IMR-90 (cell line): ENCODE data around the gene CR1L. TPM values are rescaled to one million over a fixed set of nuclear protein-coding genes. Genes with fewer than 3 reads are reported as not detected.

Source experiments
- ATAC-seq: fragments of 200-7000 bp; cut with Tn5 transposase; 2 replicates; pipeline ENCODE4 v1.9.1; 2020; ENCODE audit warnings: low read depth, mild to moderate bottlenecking, moderate library complexity
- BruUV-seq: library from RNA; stranded (reverse); fragments of 400-500 nt; replicated peaks from 2 replicates; lab custom pipeline; 2021; lab: Mats Ljungman, UMichigan
- CTCF ChIA-PET: fragments of 300-600 bp; formaldehyde crosslinking; extraction: SDS; loops from one replicate; lab custom pipeline; 2021; ENCODE audit warnings: antibody characterized with exemption; lab: Yijun Ruan, JAX
- POLR2A ChIA-PET: fragments of 300-600 bp; sonication (Branson Sonifier 250); formaldehyde crosslinking; loops from one replicate; lab custom pipeline; 2022; ENCODE audit warnings: antibody characterized with exemption; ENCODE audit not compliant: unreplicated experiment; lab: Charles Lee
- DNase-seq: peaks from one replicate; pipeline ENCODE4 v3.0.0; 2013
- H2AFZ ChIP-seq: replicated peaks from 2 replicates; pipeline ENCODE3; 2013; ENCODE audit warnings: low read length, mild to moderate bottlenecking; ENCODE audit not compliant: poor library complexity
- H2AK5ac ChIP-seq: 2 replicates; pipeline ENCODE4 v1.6.1; 2013; ENCODE audit warnings: low read depth, low read length, inconsistent platforms
- H2AK9ac ChIP-seq: replicated peaks from 2 replicates; pipeline ENCODE3; 2013; ENCODE audit warnings: mild to moderate bottlenecking, low read depth, low read length, moderate library complexity; ENCODE audit not compliant: poor library complexity
- H2BK120ac ChIP-seq: 2 replicates; pipeline ENCODE4 v1.6.1; 2013; ENCODE audit warnings: low read depth, low read length, inconsistent platforms
- H2BK15ac ChIP-seq: 3 replicates; pipeline ENCODE4 v1.6.1; 2013; ENCODE audit warnings: low read depth, low read length, inconsistent platforms
- H2BK20ac ChIP-seq: 2 replicates; pipeline ENCODE4 v1.6.1; 2013; ENCODE audit warnings: low read depth, mild to moderate bottlenecking, inconsistent platforms, low read length, moderate library complexity
- H2BK5ac ChIP-seq: 2 replicates; pipeline ENCODE4 v1.6.1; 2013; ENCODE audit warnings: mild to moderate bottlenecking, low read depth, low read length, inconsistent platforms; ENCODE audit not compliant: poor library complexity, severe bottlenecking
- H3K14ac ChIP-seq: replicated peaks from 2 replicates; pipeline ENCODE4 v1.6.1; 2013; ENCODE audit warnings: low read depth, low read length, inconsistent platforms
- H3K18ac ChIP-seq: 2 replicates; pipeline ENCODE4 v1.6.1; 2013; ENCODE audit warnings: low read depth, low read length, control low read depth
- H3K23ac ChIP-seq: 2 replicates; pipeline ENCODE4 v1.6.1; 2013; ENCODE audit warnings: low read depth, low read length, inconsistent platforms
- H3K27ac ChIP-seq: 2 replicates; pipeline ENCODE4 v1.5.1; 2013; ENCODE audit warnings: mild to moderate bottlenecking, control low read depth, low read length; ENCODE audit not compliant: insufficient read depth
- H3K27me3 ChIP-seq: 2 replicates; pipeline ENCODE4 v1.6.1; 2013; ENCODE audit warnings: low read length; ENCODE audit not compliant: control insufficient read depth, insufficient read depth
- H3K36me3 ChIP-seq: 2 replicates; pipeline ENCODE4 v1.6.1; 2013; ENCODE audit warnings: low read length, mixed read lengths; ENCODE audit not compliant: control insufficient read depth, insufficient read depth
- H3K4ac ChIP-seq: 2 replicates; pipeline ENCODE4 v1.6.1; 2013; ENCODE audit warnings: low read depth, low read length, inconsistent platforms
- H3K4me1 ChIP-seq: 2 replicates; pipeline ENCODE4 v1.6.1; 2013; ENCODE audit warnings: low read length, mixed read lengths; ENCODE audit not compliant: control insufficient read depth, insufficient read depth
- H3K4me2 ChIP-seq: 2 replicates; pipeline ENCODE4 v1.6.1; 2013; ENCODE audit warnings: low read depth, mild to moderate bottlenecking, control low read depth, low read length, moderate library complexity
- H3K4me3 ChIP-seq: 2 replicates; pipeline ENCODE4 v1.5.1; 2013; ENCODE audit warnings: low read depth, mild to moderate bottlenecking, control low read depth, low read length, moderate library complexity; ENCODE audit not compliant: insufficient read depth
- H3K56ac ChIP-seq: 2 replicates; pipeline ENCODE4 v1.6.1; 2013; ENCODE audit warnings: low read length, inconsistent platforms; ENCODE audit not compliant: insufficient read depth; ENCODE audit errors: extremely low read depth
- H3K79me1 ChIP-seq, 2 experiments: 2 replicates each; pipeline ENCODE4 v1.6.1; 2013; ENCODE audit warnings: low read length in 2 of 2, inconsistent platforms in 1 of 2, low read depth in 1 of 2
- H3K9ac ChIP-seq: 2 replicates; pipeline ENCODE4 v1.6.1; 2013; ENCODE audit warnings: low read depth, low read length, control low read depth
- H3K9me1 ChIP-seq: 2 replicates; pipeline ENCODE4 v1.6.1; 2013; ENCODE audit warnings: low read length, inconsistent platforms; ENCODE audit not compliant: insufficient read depth
- H3K9me3 ChIP-seq: 2 replicates; pipeline ENCODE4 v1.6.1; 2013; ENCODE audit warnings: low read length; ENCODE audit not compliant: control insufficient read depth, insufficient read depth
- H4K20me1 ChIP-seq: 2 replicates; pipeline ENCODE4 v1.6.1; 2013; ENCODE audit warnings: low read length, inconsistent platforms; ENCODE audit not compliant: insufficient read depth
- H4K5ac ChIP-seq: 2 replicates; pipeline ENCODE4 v1.6.1; 2013; ENCODE audit warnings: mild to moderate bottlenecking, low read depth, low read length, control low read depth
- H4K8ac ChIP-seq, 2 experiments: 2 replicates each; pipeline ENCODE4 v1.6.1; 2013; ENCODE audit warnings: low read depth in 2 of 2, low read length in 2 of 2, control low read depth in 1 of 2, inconsistent platforms in 1 of 2
- H4K91ac ChIP-seq: 2 replicates; pipeline ENCODE4 v1.6.1; 2013; ENCODE audit warnings: low read depth, low read length, inconsistent platforms; ENCODE audit not compliant: insufficient read depth
- MAFK ChIP-seq: IDR thresholded peaks from 2 replicates; pipeline ENCODE4 v1.6.1; 2012; ENCODE audit warnings: low read depth, low read length, improper control_type of control experiment
- NFE2L2 ChIP-seq: fragments of 150-350 bp; IDR thresholded peaks from 2 replicates; pipeline ENCODE4 v1.6.1; 2016; ENCODE audit warnings: low read depth, mild to moderate bottlenecking, low read length
- RFX5 ChIP-seq: IDR thresholded peaks from 2 replicates; pipeline ENCODE4 v1.8.0; 2012; ENCODE audit warnings: low read depth, mild to moderate bottlenecking, low read length, moderate library complexity
- WGBS, 2 experiments: methylation state at CpG; one replicate each; pipeline versions ENCODE4 v1.1.5 to v1.1.7; 2013; ENCODE audit warnings: missing lambda C conversion rate in 2 of 2; ENCODE audit not compliant: insufficient read length in 1 of 2; ENCODE audit errors: extremely low coverage in 2 of 2; 5-methylcytosine and 5-hydroxymethylcytosine counted together
- dilution Hi-C: fragments of 300-500 bp; cut with HindIII; formaldehyde crosslinking; loops from one replicate; pipeline ENCODE4 v1.14.3; 2018; ENCODE audit warnings: low sequenced_read_pairs; ENCODE audit not compliant: unreplicated experiment
- in situ Hi-C: fragments of 300-500 bp; cut with MboI; formaldehyde crosslinking; loops from 3 replicates; pipeline ENCODE4 v1.14.3; 2019; ENCODE audit warnings: low sequenced_read_pairs, inconsistent platforms, mixed read lengths
- intact Hi-C: fragments of 100-400 bp; cut with micrococcal nuclease; formaldehyde crosslinking; loops from 2 replicates; pipeline ENCODE4 v1.10.0; 2022
- polyA plus RNA-seq, 3 experiments: library from polyadenylated mRNA; depleted of rRNA; stranded (reverse); fragments of >200 nt; gene quantifications; 2 replicates each; pipeline ENCODE4 v1.2.3, GENCODE V29; 2012; ENCODE audit warnings: low replicate concordance in 1 of 3
- total RNA-seq: library from RNA; depleted of rRNA; stranded (reverse); fragments of >200 nt; gene quantifications from 2 replicates; pipeline ENCODE4 v1.2.3, GENCODE V29; 2012

Gene CR1L
- total and polyA plus RNA-seq, 2 of the 4 experiments (the other 2 are of a cell fraction): not detected

- TF ChIP-seq RFX5: no peak
Measured at GRCh38 chr1:207754974-207755700, 110.2 kb downstream of the CR1L start (continued).

GRCh38 chr1:207755846-207756693, 111.1 kb downstream of the CR1L start:
- no peaks in the 10 kb centered on the region for H3K9me3 ChIP-seq
- no peak overlapping the region for H2AFZ ChIP-seq
- H3K9ac ChIP-seq: no peak overlapping the region
- no peak overlapping the region for H2AK9ac ChIP-seq
- H4K20me1 ChIP-seq: peaks cover 37% of the 10 kb centered on the region
- H3K36me3 ChIP-seq: peaks cover 7% of the 10 kb centered on the region; the same call in 1 of the 2 replicates
- no peak overlapping the region for H2BK5ac ChIP-seq
- no peak overlapping the region for H2BK15ac ChIP-seq
- H2BK20ac ChIP-seq: no peak overlapping the region
- H3K27ac ChIP-seq: no peak overlapping the region
- H4K5ac ChIP-seq: no peak overlapping the region
- intact Hi-C loops: no loop called here
- no peak for ATAC-seq
- no peak overlapping the region for H3K56ac ChIP-seq
- ChIA-PET CTCF (interaction anchor here (0.6 to 1.2 kb wide), 2 partner anchors 41 to 355 kb away, joined by 3 to 4 read pairs; no protein-coding TSS in a partner anchor), POLR2A (no interaction called here)
- no peak overlapping the region for H2AK5ac ChIP-seq
- no peak overlapping the region for H3K23ac ChIP-seq
- H3K14ac ChIP-seq: no peak overlapping the region
- dilution Hi-C loops: no loop called here
- H3K79me1 ChIP-seq: peaks cover 18 to 46% of the 10 kb centered on the region in 2 experiments
- no peak overlapping the region for H3K4me2 ChIP-seq
- no peak overlapping the region for H3K18ac ChIP-seq
- in situ Hi-C loops: no loop called here
- no peak overlapping the region for H4K91ac ChIP-seq
- peaks cover 3% of the 10 kb centered on the region; the same call in 1 of the 2 replicates for H3K9me1 ChIP-seq
- no peak overlapping the region for H3K4ac ChIP-seq
- peaks cover 4% of the 10 kb centered on the region; the same call in 1 of the 2 replicates for H3K4me1 ChIP-seq
- no peak overlapping the region for H4K8ac ChIP-seq
- DNase-seq: no peak
- no peak overlapping the region for H2BK120ac ChIP-seq
- no peak for TF ChIP-seq NFE2L2
- peak; percentile 63 for TF ChIP-seq MAFK
- no CpG with 5 or more reads among the region's 2 CpGs for WGBS, 2 experiments
- H3K27me3 ChIP-seq: no peaks in the 10 kb centered on the region
- no peak overlapping the region for H3K4me3 ChIP-seq
- BruUV-seq: no TSS peak
